GM21737 (cell line): ENCODE results near the gene FSCN2.
"Not testable (repeated sequence)": the region's sequence is repeated elsewhere in the genome, so short reads cannot be mapped to it uniquely, and the experiment has no call there.

Experiments used
- ATAC-seq: cut with Tn5 transposase; IDR thresholded peaks from one replicate; pipeline ENCODE4 v1.9.1; 2021; ENCODE audit warnings: mild to moderate bottlenecking, moderate library complexity; ENCODE audit not compliant: unreplicated experiment

FSCN2 gene

DNA sequence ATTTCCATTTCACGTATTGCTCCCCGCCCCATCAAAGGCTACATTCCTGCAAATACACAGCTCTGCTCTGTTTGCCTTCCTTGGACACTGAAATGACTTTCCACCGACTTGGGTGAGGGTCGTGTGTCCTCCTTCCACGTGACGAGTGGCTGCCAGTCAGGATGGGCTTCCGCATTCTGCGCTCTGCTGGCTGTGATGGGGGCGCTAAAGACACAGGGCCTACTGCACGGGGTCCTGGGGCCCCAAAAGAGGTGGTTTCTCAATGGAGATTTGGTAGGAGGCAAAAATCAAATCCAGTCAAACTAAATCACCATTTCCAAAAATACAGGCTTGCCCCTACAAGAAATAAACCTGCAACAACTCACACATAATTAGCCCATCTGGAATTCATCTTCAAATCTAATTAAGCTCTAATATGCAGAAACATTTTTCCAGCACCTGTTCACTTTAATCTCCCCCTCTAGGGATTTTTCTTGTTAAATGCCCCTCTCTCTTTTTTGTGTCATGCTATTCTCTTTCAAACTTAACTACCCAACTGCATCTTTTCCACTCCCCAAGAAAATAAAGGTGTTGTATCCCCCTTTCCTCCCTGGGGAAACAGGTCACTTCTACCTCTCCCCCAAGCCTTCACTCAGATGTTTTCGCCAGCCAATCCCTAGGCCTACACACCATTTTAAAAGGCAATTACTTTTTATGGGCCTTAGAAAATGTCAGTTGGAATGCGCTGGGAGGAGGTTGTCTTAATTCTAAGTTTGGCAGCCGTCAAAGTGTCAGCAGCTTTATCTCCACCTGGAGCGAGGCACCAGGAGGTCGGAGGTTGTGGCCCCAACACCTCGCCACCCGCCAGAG lies 45.8 kb downstream of the FSCN2 start:
- no peak for ATAC-seq

DNA sequence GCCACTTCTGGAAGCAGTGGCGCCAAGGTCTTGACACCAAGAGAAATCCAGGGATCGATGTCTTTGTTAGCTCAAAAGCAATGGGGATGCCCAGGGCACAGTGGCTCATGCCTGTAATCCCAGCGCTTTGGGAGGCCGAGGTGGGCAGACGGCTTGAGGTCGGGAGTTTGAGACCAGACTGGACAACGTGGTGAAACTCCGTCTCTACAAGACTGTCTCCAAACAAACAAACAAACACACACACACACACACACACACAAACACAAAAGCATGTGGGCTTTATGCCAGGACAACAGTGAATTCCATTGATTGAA lies 46.4 kb downstream of the FSCN2 start:
- no peak for ATAC-seq

DNA sequence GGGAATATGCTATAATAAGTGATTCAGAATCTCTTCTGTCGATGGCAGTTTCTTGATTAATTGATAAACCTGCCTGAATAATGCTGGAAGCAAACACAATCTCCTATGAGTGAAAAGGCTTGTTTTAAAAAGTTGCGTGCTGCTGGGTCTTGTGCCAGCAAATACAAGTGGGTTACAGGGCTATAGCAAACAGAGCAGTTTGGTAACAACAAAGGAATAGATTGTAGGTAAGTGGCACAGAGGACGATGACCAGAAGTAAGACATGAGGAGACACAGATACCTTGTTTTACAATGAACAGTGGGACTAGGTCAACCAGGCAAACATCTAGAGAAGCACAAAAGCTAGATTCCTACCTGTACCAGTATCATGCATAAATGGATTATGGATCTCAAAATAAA lies 47.7 kb downstream of the FSCN2 start:
- no peak for ATAC-seq

DNA sequence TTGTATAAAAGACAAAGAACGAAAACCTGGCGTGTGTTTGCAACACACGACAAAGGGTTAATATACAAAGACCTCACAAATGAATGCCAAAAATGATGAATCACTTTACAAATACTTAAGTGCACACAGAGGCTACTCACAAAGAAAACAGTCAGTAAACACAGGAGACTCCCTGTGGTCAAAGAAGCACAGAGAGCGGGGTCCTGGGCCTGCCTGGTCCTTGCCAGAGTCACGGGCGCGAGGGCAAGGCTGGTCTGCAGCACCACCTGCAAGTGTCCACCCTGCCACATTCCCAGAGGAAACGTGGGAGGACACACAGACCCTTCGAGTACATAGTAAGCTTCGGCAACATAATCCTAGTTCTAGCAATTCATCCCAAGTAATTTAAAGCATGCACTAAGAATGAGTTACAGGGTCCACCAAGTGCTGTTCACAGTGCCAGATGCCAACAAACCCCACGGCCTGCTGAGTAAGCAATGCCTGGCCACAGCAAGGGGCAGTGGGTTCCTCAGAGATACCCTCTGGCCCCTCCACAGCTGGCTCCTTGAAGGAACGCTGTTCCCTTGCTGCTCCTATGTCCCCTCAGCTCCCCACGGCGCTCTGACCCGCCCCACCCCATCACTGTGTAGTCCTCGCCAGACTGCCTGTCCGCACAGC lies 48.6 kb downstream of the FSCN2 start:
- no peak for ATAC-seq

DNA sequence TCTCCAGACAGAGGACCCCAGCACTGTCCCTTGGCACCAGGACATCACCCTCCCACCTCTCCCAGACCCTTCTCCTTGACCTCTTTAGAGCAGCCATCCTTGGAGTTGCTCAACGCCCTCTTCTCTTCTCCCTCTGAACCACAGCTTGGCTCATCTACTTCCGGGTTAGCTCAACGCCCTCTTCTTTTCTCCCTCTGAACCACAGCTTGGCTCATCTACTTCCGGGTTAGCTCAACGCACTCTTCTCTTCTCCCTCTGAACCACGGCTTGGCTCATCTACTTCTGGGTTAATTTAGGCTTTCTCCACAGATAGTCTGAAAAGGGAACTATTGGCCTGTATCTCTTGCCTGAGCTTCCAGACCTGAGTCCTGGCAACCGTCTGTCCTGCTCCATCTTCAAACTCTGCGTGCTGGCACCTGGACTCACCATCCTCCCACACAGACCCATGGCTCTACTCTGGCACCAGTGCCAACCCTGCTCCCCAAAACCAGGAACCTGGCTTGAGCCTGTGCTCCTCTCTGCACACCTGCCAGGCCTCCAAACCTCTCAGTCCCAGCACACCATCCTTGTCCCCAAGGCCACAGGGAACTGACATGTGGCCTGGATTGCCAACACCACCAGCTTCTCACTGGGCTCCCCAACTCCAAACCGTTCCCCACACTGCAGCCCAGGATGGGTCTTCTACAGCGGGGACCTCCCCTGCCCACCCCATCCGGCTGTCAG lies 49.3 kb downstream of the FSCN2 start:
- no peak for ATAC-seq

DNA sequence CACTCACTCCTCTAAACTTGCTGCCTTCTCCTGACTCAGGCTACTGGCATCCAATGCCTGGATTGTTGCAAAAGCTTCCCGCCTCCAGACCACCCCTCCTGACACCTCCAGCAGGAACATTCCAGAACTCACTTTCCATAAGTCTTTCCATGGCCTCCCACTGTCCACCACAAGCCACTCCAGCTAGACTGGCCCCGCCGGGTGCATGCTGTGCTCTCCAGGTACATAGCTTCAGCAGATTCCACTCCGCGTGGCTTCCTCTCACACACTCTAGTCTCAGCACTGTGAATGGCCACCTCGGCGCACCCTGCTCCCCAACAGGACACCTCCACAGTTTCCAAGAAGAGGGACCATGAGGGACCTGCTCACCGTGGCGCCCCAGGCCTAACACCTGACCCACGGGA lies 49.9 kb downstream of the FSCN2 start:
- no peak for ATAC-seq

DNA sequence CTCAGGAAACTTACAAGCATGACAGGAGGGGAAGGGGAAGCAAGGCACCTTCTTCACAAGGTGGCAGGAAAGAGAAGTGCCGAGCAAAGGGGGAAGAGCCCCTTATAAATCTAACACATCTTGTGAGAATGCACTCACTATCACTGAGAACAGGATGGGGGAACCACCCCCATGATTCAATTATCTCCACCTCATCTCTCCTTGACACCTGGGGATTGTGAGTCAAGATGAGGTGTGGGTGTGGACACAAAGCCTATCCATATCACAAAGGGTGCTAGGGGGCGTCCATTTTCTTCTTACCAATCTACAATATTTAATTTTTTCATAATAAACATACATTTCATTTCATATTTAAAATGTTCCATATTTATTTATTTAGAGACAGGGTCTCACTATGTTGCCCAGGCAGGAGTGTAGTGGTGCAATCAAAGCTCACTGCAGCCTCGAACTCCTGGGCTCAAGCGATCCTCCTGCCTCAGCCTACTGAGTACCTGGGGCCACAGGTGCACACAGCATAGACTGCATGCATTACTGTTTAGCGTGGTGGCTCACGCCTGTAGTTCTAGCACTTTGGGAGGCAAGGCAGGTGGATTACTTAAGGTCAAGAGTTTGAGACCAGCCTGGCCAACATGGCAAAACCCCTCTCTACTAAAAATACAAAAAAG lies 50.5 kb downstream of the FSCN2 start:
- ATAC-seq: no peak

DNA sequence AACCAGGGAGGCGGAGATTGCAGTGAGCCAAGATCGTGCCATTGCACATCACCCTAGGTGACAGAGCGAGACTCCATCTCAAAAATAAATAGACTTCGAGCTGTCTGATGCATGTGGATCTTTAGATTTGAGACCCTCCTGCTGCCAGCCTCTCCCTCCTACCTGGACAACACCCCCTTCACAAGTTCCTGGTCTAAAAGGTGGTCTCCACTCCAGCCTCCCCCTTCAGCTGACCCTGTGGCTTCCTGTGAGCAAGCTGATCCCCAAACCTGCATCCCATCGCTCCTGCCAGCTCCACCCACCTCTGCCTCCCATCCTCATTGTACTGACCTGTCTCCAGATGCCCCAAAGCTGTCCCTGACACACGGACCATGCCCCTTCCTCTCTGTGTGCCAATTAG lies 51.1 kb downstream of the FSCN2 start:
- no peak for ATAC-seq

DNA sequence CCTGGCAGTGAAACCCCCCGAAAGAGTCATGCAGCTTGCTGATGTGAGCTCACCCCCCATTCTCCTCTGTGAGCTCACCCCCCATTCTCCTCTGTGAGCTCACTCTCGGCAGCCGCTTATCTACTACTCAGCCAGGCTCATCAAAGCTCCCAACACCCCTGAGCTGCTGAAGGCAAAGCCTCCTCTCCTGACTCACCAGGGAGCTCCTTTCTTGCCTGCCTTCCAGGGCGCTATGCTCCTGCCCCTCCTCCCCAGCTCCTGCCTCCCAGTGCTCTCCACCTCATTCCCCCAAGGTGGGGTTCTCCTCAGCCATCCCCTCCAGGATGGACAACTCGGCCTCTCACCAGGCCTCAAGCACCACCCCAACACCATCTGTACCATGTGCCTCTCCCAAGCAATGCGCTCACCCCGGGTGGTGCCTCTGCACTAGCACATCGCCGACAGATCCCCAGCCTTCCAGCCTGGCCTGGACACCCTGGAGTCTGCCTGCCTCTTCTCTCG lies 51.7 kb downstream of the FSCN2 start:
- no peak for ATAC-seq

DNA sequence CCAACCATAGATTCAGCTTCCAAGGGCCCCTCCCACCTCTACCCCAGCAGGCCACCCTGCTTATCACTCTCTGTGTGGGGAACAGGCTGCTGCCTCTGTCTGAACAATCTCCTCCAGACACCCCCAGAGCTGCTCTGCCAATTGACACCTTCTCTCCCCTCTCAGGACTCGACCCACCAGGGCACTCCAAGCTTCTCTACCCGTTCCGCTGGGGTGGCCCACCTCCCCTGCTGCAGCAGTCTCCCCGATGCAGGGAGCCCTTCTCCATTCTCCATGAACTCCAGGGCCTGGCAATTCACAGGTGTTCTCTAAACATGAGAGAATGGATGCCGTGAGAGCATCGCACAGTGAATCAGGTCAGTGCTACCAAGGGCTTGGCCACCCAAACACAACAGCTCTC lies 52.3 kb downstream of the FSCN2 start:
- ATAC-seq: no peak

DNA sequence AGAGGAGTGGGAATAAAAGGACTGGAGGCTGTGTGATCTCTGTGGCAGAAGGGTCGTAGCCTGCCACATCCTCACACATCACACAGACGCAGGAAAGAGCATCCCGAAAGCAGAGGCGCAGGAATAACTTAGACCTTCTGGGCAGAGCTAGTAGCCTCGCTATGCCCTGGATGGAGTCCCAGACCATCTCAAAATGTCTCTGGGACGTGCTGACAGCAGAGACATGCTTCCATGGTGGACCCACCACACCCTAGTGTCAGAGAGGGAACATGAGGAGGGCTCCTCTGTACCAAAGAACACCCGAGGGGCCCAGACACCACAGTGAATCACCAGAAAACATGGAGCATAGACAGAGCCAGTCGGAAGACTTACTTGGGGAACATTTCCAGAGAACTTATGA lies 53.6 kb downstream of the FSCN2 start:
- no peak for ATAC-seq

DNA sequence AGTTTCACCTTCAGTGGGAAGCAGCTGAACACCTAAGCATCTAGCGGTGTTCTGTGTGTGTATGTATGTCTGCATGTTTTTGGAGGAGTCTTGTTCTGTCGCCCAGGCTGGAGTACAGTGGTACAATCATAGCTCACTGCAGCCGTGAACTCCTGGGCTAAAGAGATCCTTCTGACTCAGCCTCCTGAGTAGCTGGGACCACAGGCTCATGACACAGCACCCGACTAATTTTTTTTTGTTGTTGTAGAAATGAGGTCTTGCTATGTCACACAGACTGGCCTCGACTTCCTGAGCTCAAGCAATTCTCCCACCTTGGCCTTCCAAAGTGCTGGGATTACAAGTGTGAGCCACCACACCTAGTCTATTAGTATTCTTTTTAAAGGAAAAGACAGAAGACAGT lies 54.2 kb downstream of the FSCN2 start:
- ATAC-seq: no peak

DNA sequence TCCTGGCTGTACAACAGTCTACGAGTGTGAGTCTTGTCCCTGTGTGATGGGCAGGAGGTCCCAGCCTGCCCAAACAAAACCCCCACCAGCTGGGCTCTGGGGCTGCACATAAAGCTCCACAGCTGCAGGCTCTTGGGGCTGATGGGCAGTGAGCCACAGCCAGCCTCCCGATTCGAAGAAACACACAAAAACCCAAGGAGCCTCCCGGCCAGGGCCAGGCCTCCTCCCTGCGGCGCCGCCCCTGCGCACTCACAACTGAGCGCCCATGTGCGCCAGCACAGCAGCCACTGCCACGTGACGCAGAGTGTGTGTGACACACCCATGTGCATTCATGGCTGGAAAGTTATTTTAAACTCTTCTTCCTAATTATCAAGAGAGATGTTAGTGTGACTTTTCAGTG lies 54.6 kb downstream of the FSCN2 start:
- no peak for ATAC-seq

DNA sequence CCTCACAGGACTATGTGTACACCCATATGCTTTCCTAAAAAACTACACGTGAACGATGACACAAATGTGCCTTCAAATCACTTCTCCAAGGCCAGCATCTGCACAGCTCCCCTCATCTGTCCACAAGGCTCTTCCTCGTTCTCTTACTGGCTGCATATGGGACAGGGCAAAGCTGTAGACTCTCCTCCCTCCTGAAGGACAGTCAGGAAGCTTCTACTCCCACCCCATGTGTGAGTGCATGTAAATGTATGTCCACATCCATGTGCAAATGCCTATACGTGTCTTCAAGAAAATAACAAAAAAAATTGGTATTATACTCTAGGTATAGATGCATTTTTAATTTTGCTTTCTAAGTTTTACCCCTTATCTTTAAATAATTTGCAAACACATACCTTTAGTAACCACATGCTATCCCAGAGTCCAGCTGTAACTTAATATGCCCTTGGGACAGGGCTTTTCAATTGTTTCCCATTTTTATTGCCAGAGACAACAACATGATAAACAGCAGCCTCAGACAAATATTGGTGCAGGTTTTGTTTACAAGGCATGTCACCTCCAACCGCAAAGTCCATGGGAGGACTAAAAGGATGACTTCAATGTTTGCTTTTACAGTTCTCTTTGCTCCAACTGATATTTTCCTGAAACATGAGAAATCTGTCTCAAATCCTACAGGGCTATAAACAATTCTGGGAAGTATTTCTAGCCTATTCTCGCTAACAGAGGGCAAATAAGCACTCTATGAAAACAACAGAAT lies 55.6 kb downstream of the FSCN2 start:
- ATAC-seq: no peak

DNA sequence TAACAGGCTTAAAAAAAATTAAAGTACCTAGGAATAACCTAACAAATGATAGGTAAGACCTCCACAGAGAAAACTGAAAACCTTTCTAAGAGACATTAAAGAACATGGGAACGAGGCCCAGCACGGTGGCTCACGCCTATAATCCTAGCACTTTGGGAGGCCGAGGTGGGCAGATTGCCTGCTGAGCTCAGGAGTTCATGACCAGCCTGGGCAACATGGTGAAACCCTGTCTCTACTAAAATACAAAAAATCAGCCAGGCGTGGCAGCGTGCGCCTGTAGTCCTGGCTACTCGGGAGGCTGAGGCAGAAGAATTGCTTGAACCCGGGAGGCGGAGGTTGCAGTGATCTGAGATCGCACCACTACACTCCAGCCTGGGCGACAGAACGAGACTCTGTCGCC lies 56.6 kb downstream of the FSCN2 start:
- not testable (repeated sequence) for ATAC-seq

DNA sequence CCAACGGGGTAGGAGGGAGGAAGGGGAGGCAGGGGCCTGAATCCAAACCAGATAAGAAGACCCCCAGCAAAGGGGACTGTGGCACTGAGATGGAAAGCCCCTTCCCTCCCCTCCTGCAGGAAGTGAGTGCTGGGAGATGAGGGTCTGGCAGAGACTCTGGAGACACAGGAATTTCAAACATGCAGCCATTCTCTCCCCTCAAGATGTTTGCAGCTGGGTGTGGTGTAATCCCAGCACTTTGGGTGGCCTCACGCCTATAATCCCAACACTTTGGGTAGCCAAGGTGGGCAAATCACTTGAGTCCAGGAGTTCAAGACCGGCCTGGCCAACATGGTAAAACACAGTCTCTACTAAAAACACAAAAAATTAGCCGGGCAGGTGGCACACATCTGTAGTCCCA lies 57.9 kb downstream of the FSCN2 start:
- ATAC-seq: no peak
